Osteoblast (primary cell): ENCODE results near the gene IBTK. TPM values are rescaled to one million over a fixed set of nuclear protein-coding genes. Genes with fewer than 3 reads are reported as not detected.

Source experiments
- DNase-seq: peaks from one replicate; pipeline ENCODE4 v3.0.0; 2011; ENCODE audit warnings: low spot score, mixed read lengths; ENCODE audit not compliant: insufficient read length; ENCODE audit errors: missing footprints
- H2AFZ ChIP-seq: 2 replicates; pipeline ENCODE4 v1.6.0; 2011; ENCODE audit warnings: mild to moderate bottlenecking, low read length
- H3K27ac ChIP-seq: 2 replicates; pipeline ENCODE4 v1.5.1; 2011; ENCODE audit warnings: mild to moderate bottlenecking, low read depth, low read length, moderate library complexity
- H3K27me3 ChIP-seq: 2 replicates; pipeline ENCODE4 v1.6.0; 2012; ENCODE audit warnings: mild to moderate bottlenecking, control low read depth, inconsistent platforms, low read length, moderate library complexity; ENCODE audit not compliant: insufficient read depth
- H3K36me3 ChIP-seq: 2 replicates; pipeline ENCODE4 v1.5.1; 2011; ENCODE audit warnings: mild to moderate bottlenecking, low read length, control low read depth, moderate library complexity; ENCODE audit not compliant: insufficient read depth
- H3K4me1 ChIP-seq: 2 replicates; pipeline ENCODE4 v1.5.1; 2011; ENCODE audit warnings: mild to moderate bottlenecking, low read length, control low read depth, moderate library complexity; ENCODE audit not compliant: insufficient read depth
- H3K4me2 ChIP-seq: 2 replicates; pipeline ENCODE4 v1.6.0; 2011; ENCODE audit warnings: mild to moderate bottlenecking, low read length; ENCODE audit not compliant: insufficient read depth
- H3K4me3 ChIP-seq: fragments of 200-600 bp; sonication (generic); 3 replicates; pipeline ENCODE4 v1.5.1; 2012; ENCODE audit warnings: mild to moderate bottlenecking, low read length, inconsistent platforms; ENCODE audit not compliant: insufficient read depth
- H3K79me2 ChIP-seq: 2 replicates; pipeline ENCODE4 v1.6.0; 2012; ENCODE audit warnings: mild to moderate bottlenecking, low read length, control low read depth, inconsistent platforms; ENCODE audit not compliant: insufficient read depth
- H3K9me3 ChIP-seq: 2 replicates; pipeline ENCODE4 v1.5.1; 2011; ENCODE audit warnings: low read depth, low read length, control low read depth
- H4K20me1 ChIP-seq: 2 replicates; pipeline ENCODE4 v1.6.0; 2012; ENCODE audit warnings: mild to moderate bottlenecking, low read length, control low read depth; ENCODE audit not compliant: insufficient read depth
- total RNA-seq: library from RNA; depleted of rRNA; stranded (reverse); fragments of >200 nt; gene quantifications from 2 replicates; pipeline ENCODE4 v1.2.3, GENCODE V29; 2012
- TF ChIP-seq, protein P1 (sequence below): IDR thresholded peaks from 2 replicates; pipeline ENCODE4 v1.5.1; 2011; ENCODE audit warnings: mild to moderate bottlenecking, low read depth, low read length, moderate library complexity; ENCODE audit errors: extremely low read depth

IBTK gene
- total RNA-seq, 1 donor: 70.6 TPM

DNA sequence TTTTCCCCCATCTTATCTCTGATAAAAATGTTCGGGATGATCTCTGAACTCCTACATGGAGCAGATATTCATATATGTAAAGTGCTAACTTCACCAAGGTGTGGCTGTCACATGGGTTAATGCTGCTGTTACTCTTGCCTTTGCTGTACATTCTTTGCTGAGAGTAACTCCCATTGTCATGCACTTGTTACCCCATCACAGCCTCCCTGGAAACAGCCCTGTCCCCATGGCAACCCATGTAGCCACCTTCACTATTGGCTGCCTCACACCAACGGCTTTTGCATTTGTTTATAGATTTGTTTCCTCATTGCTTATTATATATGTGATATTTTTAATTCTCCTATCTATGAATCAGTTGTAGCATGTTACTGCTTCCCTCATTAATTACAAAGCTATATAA lies 17.3 kb upstream of the IBTK start:
- Histone ChIP-seq H3K27ac (no peak overlapping the region), H3K79me2 (no peaks in the 10 kb centered on the region), H3K4me1 (peaks cover 15% of the 10 kb centered on the region), H3K9me3 (no peaks in the 10 kb centered on the region), H3K4me2 (no peak overlapping the region), H2AFZ (no peak overlapping the region), H3K27me3 (no peaks in the 10 kb centered on the region), H3K4me3 (no peak overlapping the region), H4K20me1 (no peaks in the 10 kb centered on the region), H3K36me3 (no peaks in the 10 kb centered on the region)
- DNase-seq: no peak
- TF ChIP-seq, protein P1, sequence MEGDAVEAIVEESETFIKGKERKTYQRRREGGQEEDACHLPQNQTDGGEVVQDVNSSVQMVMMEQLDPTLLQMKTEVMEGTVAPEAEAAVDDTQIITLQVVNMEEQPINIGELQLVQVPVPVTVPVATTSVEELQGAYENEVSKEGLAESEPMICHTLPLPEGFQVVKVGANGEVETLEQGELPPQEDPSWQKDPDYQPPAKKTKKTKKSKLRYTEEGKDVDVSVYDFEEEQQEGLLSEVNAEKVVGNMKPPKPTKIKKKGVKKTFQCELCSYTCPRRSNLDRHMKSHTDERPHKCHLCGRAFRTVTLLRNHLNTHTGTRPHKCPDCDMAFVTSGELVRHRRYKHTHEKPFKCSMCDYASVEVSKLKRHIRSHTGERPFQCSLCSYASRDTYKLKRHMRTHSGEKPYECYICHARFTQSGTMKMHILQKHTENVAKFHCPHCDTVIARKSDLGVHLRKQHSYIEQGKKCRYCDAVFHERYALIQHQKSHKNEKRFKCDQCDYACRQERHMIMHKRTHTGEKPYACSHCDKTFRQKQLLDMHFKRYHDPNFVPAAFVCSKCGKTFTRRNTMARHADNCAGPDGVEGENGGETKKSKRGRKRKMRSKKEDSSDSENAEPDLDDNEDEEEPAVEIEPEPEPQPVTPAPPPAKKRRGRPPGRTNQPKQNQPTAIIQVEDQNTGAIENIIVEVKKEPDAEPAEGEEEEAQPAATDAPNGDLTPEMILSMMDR: no peak

DNA sequence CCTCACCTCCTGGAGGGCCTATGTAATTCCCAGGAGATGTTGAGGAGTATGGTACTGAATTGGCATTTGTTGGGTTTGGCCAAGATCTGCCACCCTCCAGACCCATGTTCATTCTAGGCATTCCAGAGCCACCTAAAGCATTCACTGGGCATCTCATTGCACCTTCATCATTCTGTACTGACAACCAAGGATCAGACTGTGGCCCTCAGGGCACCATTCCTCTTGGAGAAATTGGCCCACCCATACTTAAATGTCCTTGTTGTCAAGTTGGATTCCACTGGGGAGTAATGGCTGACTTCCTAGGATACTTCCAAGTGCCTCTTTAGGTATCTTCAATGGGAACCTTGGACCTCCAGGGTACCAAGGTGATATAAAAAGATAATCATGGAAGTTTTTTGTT lies 16.8 kb upstream of the IBTK start:
- Histone ChIP-seq H3K79me2 (no peaks in the 10 kb centered on the region), H3K4me3 (no peak overlapping the region), H3K27ac (no peak overlapping the region), H3K4me2 (no peak overlapping the region), H4K20me1 (no peaks in the 10 kb centered on the region), H3K9me3 (no peaks in the 10 kb centered on the region), H3K36me3 (no peaks in the 10 kb centered on the region), H3K4me1 (peaks cover 16% of the 10 kb centered on the region), H2AFZ (no peak overlapping the region), H3K27me3 (no peaks in the 10 kb centered on the region)
- TF ChIP-seq, protein P1: no peak
- no peak for DNase-seq

DNA sequence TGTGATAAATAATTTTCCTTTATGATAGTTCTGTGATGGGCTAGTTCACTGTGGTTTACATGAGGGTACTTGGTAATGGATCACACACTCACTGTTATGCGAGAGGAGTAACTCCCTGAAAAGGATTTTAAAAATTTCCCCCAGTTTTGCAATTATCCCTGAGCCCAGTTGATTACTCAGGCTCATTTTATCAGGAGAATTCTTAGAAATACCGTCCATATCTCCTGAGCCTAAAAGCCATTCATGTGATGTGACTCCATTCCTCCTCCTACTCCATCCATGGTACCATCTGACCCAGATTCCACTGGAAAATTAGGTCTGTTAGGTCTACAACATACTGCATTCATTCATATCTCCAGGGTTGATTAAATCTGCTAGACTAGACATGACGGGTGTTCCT lies 16.4 kb upstream of the IBTK start:
- peaks cover 16% of the 10 kb centered on the region for H3K4me1 ChIP-seq
- no peak overlapping the region for H3K4me2 ChIP-seq
- TF ChIP-seq, protein P1: no peak
- no peaks in the 10 kb centered on the region for H3K36me3 ChIP-seq
- no peak overlapping the region for H2AFZ ChIP-seq
- H4K20me1 ChIP-seq: no peaks in the 10 kb centered on the region
- H3K4me3 ChIP-seq: no peak overlapping the region
- H3K27me3 ChIP-seq: no peaks in the 10 kb centered on the region
- H3K79me2 ChIP-seq: no peaks in the 10 kb centered on the region
- DNase-seq: no peak
- H3K9me3 ChIP-seq: no peaks in the 10 kb centered on the region
- H3K27ac ChIP-seq: no peak overlapping the region

DNA sequence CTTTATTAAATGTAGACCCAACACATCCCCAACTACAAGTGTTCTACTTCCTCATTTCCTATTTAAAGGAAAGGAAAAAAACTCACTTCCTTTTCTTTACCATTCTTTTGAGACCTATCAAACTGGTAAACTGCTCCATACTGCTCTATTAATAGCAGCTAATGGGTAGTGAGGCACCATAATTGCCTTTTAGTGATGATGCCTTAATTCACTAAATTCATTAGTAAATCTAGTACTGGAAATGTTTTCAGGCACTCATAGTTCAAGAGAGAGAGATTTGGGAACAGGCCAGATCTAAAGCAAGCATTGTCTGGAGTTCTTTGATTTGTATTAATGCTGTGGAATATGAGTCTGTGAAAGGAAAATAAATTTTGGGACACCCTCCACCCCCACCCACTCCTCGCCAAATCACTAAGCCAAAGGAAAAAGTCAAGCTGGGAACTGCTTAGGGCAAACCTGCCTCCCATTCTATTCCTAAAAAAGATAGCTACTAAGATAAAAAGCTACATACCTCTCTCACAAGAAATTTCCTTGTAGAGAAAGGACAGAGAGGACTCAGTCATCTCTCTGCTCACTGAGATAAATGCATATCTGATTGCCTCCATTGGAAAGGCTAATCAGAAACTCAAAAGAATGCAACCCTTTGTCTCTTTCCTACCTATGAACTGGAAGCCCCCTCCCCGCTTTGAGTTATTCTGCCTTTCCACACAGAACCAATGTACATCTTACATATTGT lies 13.6 kb upstream of the IBTK start:
- Histone ChIP-seq H3K4me1 (peaks cover 16% of the 10 kb centered on the region), H3K4me2 (no peak overlapping the region), H2AFZ (no peak overlapping the region), H3K79me2 (no peaks in the 10 kb centered on the region), H4K20me1 (no peaks in the 10 kb centered on the region), H3K9me3 (no peaks in the 10 kb centered on the region), H3K27me3 (no peaks in the 10 kb centered on the region), H3K4me3 (no peak overlapping the region), H3K36me3 (no peaks in the 10 kb centered on the region), H3K27ac (no peak overlapping the region)
- TF ChIP-seq, protein P1: no peak
- DNase-seq: no peak
